Esophagus muscularis mucosa (tissue), 3 donors: Measurements from ENCODE around the gene CRNN.

Experiments used
- POLR2A ChIP-seq: fragments of 450-650 bp; IDR thresholded peaks from one replicate; pipeline ENCODE4 v1.6.1; 2017; ENCODE audit warnings: antibody characterized with exemption, moderate library complexity, mild to moderate bottlenecking, low read depth
- POLR2AphosphoS5 ChIP-seq, 2 donors: sonication (generic); formaldehyde crosslinking; IDR thresholded peaks; one replicate each; pipeline ENCODE4 v1.6.1; 2017; ENCODE audit warnings: antibody characterized with exemption in 2 of 2
- TF ChIP-seq, protein P1 (sequence below), 3 experiments: fragments of 200-600 bp in 2 of 3; fragments of 450-650 bp in 1 of 3; sonication (generic) in 2 of 3; IDR thresholded peaks; one replicate each; pipeline ENCODE4 v1.5.1; 2017 to 2019; ENCODE audit warnings: antibody characterized with exemption in 3 of 3, mild to moderate bottlenecking in 2 of 3, moderate library complexity in 1 of 3

DNA sequence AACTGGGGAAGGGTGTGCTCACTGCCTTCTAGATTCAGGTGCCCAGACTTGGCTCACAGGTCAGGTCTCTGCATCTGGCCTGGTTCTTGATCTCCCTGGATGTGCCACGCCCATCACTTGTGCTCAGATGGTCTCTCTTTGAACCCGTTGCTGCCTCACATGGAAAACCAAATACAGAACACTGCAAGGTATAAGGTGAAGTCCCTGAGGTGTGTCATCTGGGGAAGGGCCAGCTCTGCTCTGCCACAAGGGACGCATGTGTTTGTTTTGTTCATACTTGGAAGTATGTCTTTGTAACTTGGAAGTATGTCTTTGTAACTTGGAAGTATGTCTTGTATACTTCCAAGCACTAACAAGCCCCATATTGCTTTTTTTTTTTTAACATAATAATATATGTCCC, 13.4 kb upstream of the CRNN start:
- TF ChIP-seq, protein P1, sequence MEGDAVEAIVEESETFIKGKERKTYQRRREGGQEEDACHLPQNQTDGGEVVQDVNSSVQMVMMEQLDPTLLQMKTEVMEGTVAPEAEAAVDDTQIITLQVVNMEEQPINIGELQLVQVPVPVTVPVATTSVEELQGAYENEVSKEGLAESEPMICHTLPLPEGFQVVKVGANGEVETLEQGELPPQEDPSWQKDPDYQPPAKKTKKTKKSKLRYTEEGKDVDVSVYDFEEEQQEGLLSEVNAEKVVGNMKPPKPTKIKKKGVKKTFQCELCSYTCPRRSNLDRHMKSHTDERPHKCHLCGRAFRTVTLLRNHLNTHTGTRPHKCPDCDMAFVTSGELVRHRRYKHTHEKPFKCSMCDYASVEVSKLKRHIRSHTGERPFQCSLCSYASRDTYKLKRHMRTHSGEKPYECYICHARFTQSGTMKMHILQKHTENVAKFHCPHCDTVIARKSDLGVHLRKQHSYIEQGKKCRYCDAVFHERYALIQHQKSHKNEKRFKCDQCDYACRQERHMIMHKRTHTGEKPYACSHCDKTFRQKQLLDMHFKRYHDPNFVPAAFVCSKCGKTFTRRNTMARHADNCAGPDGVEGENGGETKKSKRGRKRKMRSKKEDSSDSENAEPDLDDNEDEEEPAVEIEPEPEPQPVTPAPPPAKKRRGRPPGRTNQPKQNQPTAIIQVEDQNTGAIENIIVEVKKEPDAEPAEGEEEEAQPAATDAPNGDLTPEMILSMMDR (IDR thresholded peaks at IDR 0.05), result no peak
- no peak for TF ChIP-seq POLR2A
- TF ChIP-seq POLR2AphosphoS5 (IDR thresholded peaks at IDR 0.05), result no peak
